ENCODE results near the gene ALDH3A1. TPM values are rescaled to one million over a fixed set of nuclear protein-coding genes. Genes with fewer than 3 reads are reported as not detected.

The ALDH3A1 gene
- total and polyA plus RNA-seq, 12 donors, result 0.09 to 4.0 (median 1.1) TPM; not detected in 1

- no peaks in the 10 kb centered on the region for H3K36me3 ChIP-seq (replicated peaks in 1 of 2)
- H3K9me3 ChIP-seq (replicated peaks in 1 of 3), result no peaks in the 10 kb centered on the region
- WGBS, 4 donors, result 29 to 64% (median 45%) methylated on average over 16 to 50 of the region's 50 CpGs
- no peaks in the 10 kb centered on the region for H3K27me3 ChIP-seq
- DNase-seq, result peak; percentile 90 to 97 (median 95)
- TF ChIP-seq CTCF (IDR thresholded peaks at IDR 0.05), result peak; percentile 67 to 98 (median 92)
- peak in 1 of 2 donors; percentile 18 for TF ChIP-seq POLR2A (IDR thresholded peaks at IDR 0.05)
- peak overlapping the region in 2 of 5 donors; percentile 5 to 12 for H3K27ac ChIP-seq
- peak overlapping the region in 2 of 4 donors; percentile 28 to 53 for H3K4me3 ChIP-seq
- intact Hi-C loops (cut with DNase I), result loop anchor here in 1 of 2 donors (10.0 kb wide), 1 partner anchor 70 kb away; no protein-coding TSS in a partner anchor
- H3K4me1 ChIP-seq (replicated peaks in 1 of 2), result peaks cover 6 to 8% of the 10 kb centered on the region in 2 donors
Observed at GRCh38 chr17:19744922-19745757, 3.0 kb downstream of the ALDH3A1 start.

DNA sequence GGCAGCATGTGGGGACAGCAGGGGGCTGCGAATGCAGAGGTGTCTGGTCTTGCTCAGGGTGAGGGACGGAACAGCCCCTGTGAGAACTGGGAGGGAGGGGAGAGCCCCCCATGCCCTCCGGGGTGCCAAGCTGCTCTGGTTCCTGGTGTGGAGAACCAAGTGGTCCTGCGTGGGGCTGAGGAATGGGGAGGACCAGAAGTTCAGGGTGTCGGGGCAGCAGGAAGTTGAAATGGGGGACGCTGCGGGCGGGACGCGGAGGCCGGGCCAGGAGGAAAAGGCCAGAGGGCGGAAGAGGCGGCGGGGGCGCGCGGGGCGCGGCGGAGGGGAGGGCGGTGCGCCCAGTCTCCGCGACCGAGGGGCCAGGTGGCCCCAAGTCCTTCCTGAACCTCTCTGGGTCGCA, 3.6 kb downstream of the ALDH3A1 start:
- no peaks in the 10 kb centered on the region for H3K9me3 ChIP-seq (replicated peaks in 1 of 3)
- TF ChIP-seq POLR2A (IDR thresholded peaks at IDR 0.05) (no peak), CTCF (IDR thresholded peaks at IDR 0.05) (no peak)
- H3K36me3 ChIP-seq (replicated peaks in 1 of 2), result no peaks in the 10 kb centered on the region
- WGBS, 4 donors, result 7 to 16% (median 10%) methylated on average over 11 to 25 of the region's 26 CpGs
- peak overlapping the region in 2 of 4 donors; percentile 28 to 53 for H3K4me3 ChIP-seq
- peaks cover 6 to 8% of the 10 kb centered on the region in 2 donors for H3K4me1 ChIP-seq (replicated peaks in 1 of 2)
- no peaks in the 10 kb centered on the region for H3K27me3 ChIP-seq
- no peak for DNase-seq
- intact Hi-C loops (cut with DNase I), result loop anchor here in 1 of 2 donors (10.0 kb wide), 1 partner anchor 70 kb away; no protein-coding TSS in a partner anchor
- H3K27ac ChIP-seq, result peak overlapping the region in 2 of 5 donors; percentile 5 to 12

DNA sequence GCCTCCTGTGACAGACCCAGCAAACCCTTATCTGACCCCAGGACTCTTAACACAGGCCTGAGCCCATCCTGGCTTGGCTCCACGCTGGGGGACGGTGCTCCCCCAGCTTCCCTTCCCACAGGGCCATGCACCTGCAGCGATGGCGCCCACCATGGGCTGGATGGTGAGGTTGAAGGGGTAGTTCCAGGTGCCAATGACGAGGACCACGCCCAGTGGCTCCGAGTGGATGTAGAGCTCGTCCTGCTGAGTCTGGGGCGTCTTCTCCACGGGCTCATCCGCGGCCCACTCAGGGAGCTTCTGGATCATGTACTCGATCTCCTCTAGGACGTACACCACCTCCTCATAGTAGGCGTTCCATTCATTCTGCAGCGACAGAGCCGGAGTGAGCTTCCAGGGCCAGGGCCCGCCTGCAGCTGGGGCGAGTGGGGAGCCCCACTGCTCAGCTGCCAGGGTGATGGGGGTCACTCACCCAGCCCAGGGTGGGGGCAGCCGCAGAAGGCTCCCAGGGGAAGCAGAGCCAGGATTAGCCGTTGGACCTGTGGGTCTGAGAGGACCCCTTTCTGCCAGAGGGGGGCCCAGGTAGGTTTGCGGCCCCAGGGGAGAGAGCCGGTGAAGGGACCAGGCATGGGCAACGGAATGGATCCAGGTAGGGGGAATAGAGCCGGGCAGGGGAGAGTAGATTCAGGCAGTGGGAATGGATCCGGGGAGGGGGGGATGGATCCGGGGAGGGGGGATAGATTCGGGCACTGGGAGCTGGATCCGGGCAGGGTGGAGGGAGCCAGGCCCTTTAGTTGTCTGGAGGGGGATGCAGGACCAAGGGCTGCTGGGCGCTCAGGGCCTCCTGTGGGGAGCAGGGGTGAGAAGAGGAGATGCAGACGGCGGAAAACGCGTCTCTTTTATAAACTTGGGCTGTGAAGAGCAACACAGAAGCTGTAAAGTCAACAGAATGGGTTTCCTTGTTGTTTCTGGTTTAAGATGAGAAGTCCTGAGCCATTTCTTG, 4.7 kb downstream of the ALDH3A1 start:
- no peaks in the 10 kb centered on the region for H3K36me3 ChIP-seq (replicated peaks in 1 of 2)
- 96 to 97% (median 96%) methylated on average over 17 to 34 of the region's 34 CpGs for WGBS, 4 donors
- no peak overlapping the region for H3K27ac ChIP-seq
- no peaks in the 10 kb centered on the region for H3K9me3 ChIP-seq (replicated peaks in 1 of 3)
- H3K27me3 ChIP-seq, result no peaks in the 10 kb centered on the region
- no peak for DNase-seq
- TF ChIP-seq CTCF (IDR thresholded peaks at IDR 0.05) (no peak), POLR2A (IDR thresholded peaks at IDR 0.05) (no peak)
- intact Hi-C loops (cut with DNase I), result loop anchor here in 1 of 2 donors (10.0 kb wide), 1 partner anchor 69 kb away; no protein-coding TSS in a partner anchor
- H3K4me1 ChIP-seq (replicated peaks in 1 of 2), result peaks cover 6 to 8% of the 10 kb centered on the region in 2 donors
- H3K4me3 ChIP-seq, result no peak overlapping the region
